CD4-positive, alpha-beta T cell (primary cell): ENCODE data around the gene MYT1. TPM values are rescaled to one million over a fixed set of nuclear protein-coding genes. Genes with fewer than 3 reads are reported as not detected.

Experiments used
- ATAC-seq: fragments of 200-7000 bp; cut with Tn5 transposase; one replicate; pipeline ENCODE4 v1.10.0; 2022; ENCODE audit warnings: mild to moderate bottlenecking; ENCODE audit not compliant: poor library complexity
- CTCF ChIA-PET: fragments of 350-600 bp; sonication (Branson Sonifier 250); formaldehyde crosslinking; loops from one replicate; lab custom pipeline; 2021; ENCODE audit warnings: antibody characterized with exemption, inconsistent platforms; lab: Charles Lee
- POLR2A ChIA-PET: fragments of 350-600 bp; sonication (Branson Sonifier 250); formaldehyde crosslinking; loops from one replicate; lab custom pipeline; 2021; ENCODE audit warnings: antibody characterized with exemption, inconsistent platforms; lab: Charles Lee
- DNase-seq, 14 experiments: peaks; one replicate each; pipeline ENCODE4 v3.0.0-alpha.2; 2013 to 2020; ENCODE audit warnings: mixed read lengths in 2 of 14
- H3K27ac ChIP-seq, 2 donors: one replicate each; pipeline versions ENCODE4 v1.5.1 to v1.7.0; 2013; ENCODE audit warnings: low read length in 2 of 2, low read depth in 1 of 2, mild to moderate bottlenecking in 1 of 2
- H3K27me3 ChIP-seq, 2 experiments: 1 replicate in 1 of 2; 2 replicates in 1 of 2; pipeline versions ENCODE4 v1.6.1 to v1.7.0; 2013; ENCODE audit warnings: low read length in 2 of 2, control low read depth in 1 of 2, mild to moderate bottlenecking in 1 of 2, moderate library complexity in 1 of 2; ENCODE audit not compliant: insufficient read depth in 2 of 2, control insufficient read depth in 1 of 2
- H3K36me3 ChIP-seq: one replicate; pipeline ENCODE4 v1.6.1; 2013; ENCODE audit warnings: low read length, control low read depth; ENCODE audit not compliant: insufficient read depth
- H3K4me1 ChIP-seq: one replicate; pipeline ENCODE4 v1.6.1; 2013; ENCODE audit warnings: low read length, control low read depth; ENCODE audit not compliant: insufficient read depth
- H3K4me3 ChIP-seq: one replicate; pipeline ENCODE4 v1.5.1; 2013; ENCODE audit warnings: mild to moderate bottlenecking, low read length, moderate library complexity
- H3K9me3 ChIP-seq, 2 experiments: 1 replicate in 1 of 2; 2 replicates in 1 of 2; pipeline versions ENCODE4 v1.6.1 to v1.7.0; 2013; ENCODE audit warnings: low read length in 2 of 2, mild to moderate bottlenecking in 2 of 2, control low read depth in 1 of 2, moderate library complexity in 1 of 2; ENCODE audit not compliant: control insufficient read depth in 1 of 2, insufficient read depth in 1 of 2
- H3K27ac Mint-ChIP-seq: one replicate; pipeline ENCODE4 v1.8.0; 2020; ENCODE audit warnings: mixed read lengths
- H3K27me3 Mint-ChIP-seq: one replicate; pipeline ENCODE4 v1.8.0; 2021; ENCODE audit warnings: mixed read lengths
- H3K36me3 Mint-ChIP-seq: one replicate; pipeline ENCODE4 v1.8.0; 2021; ENCODE audit warnings: low read depth, mixed read lengths
- H3K4me1 Mint-ChIP-seq: one replicate; pipeline ENCODE4 v1.8.0; 2021; ENCODE audit warnings: low read depth, mixed read lengths
- H3K4me3 Mint-ChIP-seq: one replicate; pipeline ENCODE4 v1.8.0; 2020; ENCODE audit warnings: mild to moderate bottlenecking, mixed read lengths
- H3K9me3 Mint-ChIP-seq: one replicate; pipeline ENCODE4 v1.8.0; 2020; ENCODE audit warnings: mixed read lengths
- intact Hi-C, 2 experiments: fragments of 100-400 bp; cut with DNase I in 1 of 2; cut with micrococcal nuclease in 1 of 2; formaldehyde crosslinking; loops; one replicate each; pipeline versions ENCODE4 v1.15.1 to v1.9.0; 2023 to 2025; cut with DNase I, micrococcal nuclease
- polyA plus RNA-seq, 2 donors: library from polyadenylated mRNA; unstranded; fragments of 120-200 nt; gene quantifications; one replicate each; pipeline ENCODE4 v1.2.1, GENCODE V29; 2013
- total RNA-seq, 174 experiments: library from RNA in 2 of 174; stranded (reverse) in 2 of 174; gene quantifications; one replicate each; pipeline ENCODE4 v1.2.3 and lab custom pipeline; 2021 to 2026
- TF ChIP-seq, protein P1 (sequence below): fragments of 200-600 bp; IDR thresholded peaks from one replicate; pipeline ENCODE4 v1.8.0; 2022; ENCODE audit warnings: antibody characterized with exemption, mild to moderate bottlenecking

Gene MYT1
- total RNA-seq (1 to 10 TPM in 1 of 2 experiments, not detected in 1; 1.0 TPM), total RNA-seq (lab: John Stamatoyannopoulos, UW) (0 to 0.53 (median 0.06) reads per million in 172 experiments)
- 0.04 TPM for polyA plus RNA-seq (2013, experiment 1 of 2)
- 0.01 TPM for polyA plus RNA-seq (2013, experiment 2 of 2)

- H3K27me3 Mint-ChIP-seq = peaks cover 88% of the 10 kb centered on the region
- Histone ChIP-seq H3K27me3 (peaks cover 58 to 71% of the 10 kb centered on the region in 2 experiments), H3K27ac (no peak within 1 kb of the TSS), H3K4me3 (no peak within 1 kb of the TSS), H3K4me1 (no peaks in the 10 kb centered on the region), H3K36me3 (no peaks in the 10 kb centered on the region), H3K9me3 (peaks cover 0 to 33% of the 10 kb centered on the region in 2 experiments)
- no peak within 1 kb of the TSS for H3K4me3 Mint-ChIP-seq
- ChIA-PET CTCF (no interaction called here), POLR2A (no interaction called here)
- DNase-seq = no peak
- no peak within 1 kb of the TSS for H3K27ac Mint-ChIP-seq
- H3K4me1 Mint-ChIP-seq = no peaks in the 10 kb centered on the region
- no peaks in the 10 kb centered on the region for H3K36me3 Mint-ChIP-seq
- intact Hi-C loops = no loop called here
- TF ChIP-seq, protein P1, sequence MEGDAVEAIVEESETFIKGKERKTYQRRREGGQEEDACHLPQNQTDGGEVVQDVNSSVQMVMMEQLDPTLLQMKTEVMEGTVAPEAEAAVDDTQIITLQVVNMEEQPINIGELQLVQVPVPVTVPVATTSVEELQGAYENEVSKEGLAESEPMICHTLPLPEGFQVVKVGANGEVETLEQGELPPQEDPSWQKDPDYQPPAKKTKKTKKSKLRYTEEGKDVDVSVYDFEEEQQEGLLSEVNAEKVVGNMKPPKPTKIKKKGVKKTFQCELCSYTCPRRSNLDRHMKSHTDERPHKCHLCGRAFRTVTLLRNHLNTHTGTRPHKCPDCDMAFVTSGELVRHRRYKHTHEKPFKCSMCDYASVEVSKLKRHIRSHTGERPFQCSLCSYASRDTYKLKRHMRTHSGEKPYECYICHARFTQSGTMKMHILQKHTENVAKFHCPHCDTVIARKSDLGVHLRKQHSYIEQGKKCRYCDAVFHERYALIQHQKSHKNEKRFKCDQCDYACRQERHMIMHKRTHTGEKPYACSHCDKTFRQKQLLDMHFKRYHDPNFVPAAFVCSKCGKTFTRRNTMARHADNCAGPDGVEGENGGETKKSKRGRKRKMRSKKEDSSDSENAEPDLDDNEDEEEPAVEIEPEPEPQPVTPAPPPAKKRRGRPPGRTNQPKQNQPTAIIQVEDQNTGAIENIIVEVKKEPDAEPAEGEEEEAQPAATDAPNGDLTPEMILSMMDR = no peak
- no peaks in the 10 kb centered on the region for H3K9me3 Mint-ChIP-seq
- no peak for ATAC-seq
Measured at GRCh38 chr20:64164123-64164836, at the start of gene MYT1. Gene MYT1, plus strand, starts transcription at chr20:64164452. Its CDS starts 34,410 bp downstream, at chr20:64198862.

- H3K27me3 Mint-ChIP-seq = no peaks in the 10 kb centered on the region
- no peaks in the 10 kb centered on the region for H3K36me3 Mint-ChIP-seq
- DNase-seq (peak in 1 of 14 experiments; percentile 26), ATAC-seq (no peak)
- ChIA-PET POLR2A (no interaction called here), CTCF (no interaction called here)
- Histone ChIP-seq H3K36me3 (no peaks in the 10 kb centered on the region), H3K27me3 (no peaks in the 10 kb centered on the region), H3K27ac (no peak overlapping the region), H3K9me3 (no peaks in the 10 kb centered on the region), H3K4me1 (peaks cover 8% of the 10 kb centered on the region), H3K4me3 (no peak overlapping the region)
- TF ChIP-seq, protein P1 = no peak
- H3K9me3 Mint-ChIP-seq = no peaks in the 10 kb centered on the region
- H3K4me3 Mint-ChIP-seq = no peak overlapping the region
- intact Hi-C loops = no loop called here
- H3K27ac Mint-ChIP-seq = no peak overlapping the region
- H3K4me1 Mint-ChIP-seq = peaks cover 7% of the 10 kb centered on the region
Measured at GRCh38 chr20:64115171-64115911, 48.9 kb upstream of the MYT1 start.

- H3K4me1 ChIP-seq = peaks cover 13% of the 10 kb centered on the region
- DNase-seq (no peak), ATAC-seq (no peak)
- Mint-ChIP-seq H3K4me3 (no peak overlapping the region), H3K27ac (no peak overlapping the region), H3K4me1 (peaks cover 9% of the 10 kb centered on the region), H3K27me3 (no peaks in the 10 kb centered on the region), H3K9me3 (no peaks in the 10 kb centered on the region), H3K36me3 (no peaks in the 10 kb centered on the region)
- no peaks in the 10 kb centered on the region for H3K27me3 ChIP-seq
- no peaks in the 10 kb centered on the region for H3K36me3 ChIP-seq
- intact Hi-C loops = no loop called here
- no peak overlapping the region for H3K27ac ChIP-seq
- ChIA-PET CTCF (no interaction called here), POLR2A (no interaction called here)
- H3K9me3 ChIP-seq = no peaks in the 10 kb centered on the region
- TF ChIP-seq, protein P1 = no peak
- no peak overlapping the region for H3K4me3 ChIP-seq
Measured at GRCh38 chr20:64116016-64116415, 48.2 kb upstream of the MYT1 start.
